Bone marrow (tissue), 2 donors: ENCODE results near the gene TAF4.

Source experiments
- DNase-seq, 2 donors: peaks; one replicate each; lab custom pipeline; 2025; lab: John Stamatoyannopoulos, UW

Gene TAF4

DNA sequence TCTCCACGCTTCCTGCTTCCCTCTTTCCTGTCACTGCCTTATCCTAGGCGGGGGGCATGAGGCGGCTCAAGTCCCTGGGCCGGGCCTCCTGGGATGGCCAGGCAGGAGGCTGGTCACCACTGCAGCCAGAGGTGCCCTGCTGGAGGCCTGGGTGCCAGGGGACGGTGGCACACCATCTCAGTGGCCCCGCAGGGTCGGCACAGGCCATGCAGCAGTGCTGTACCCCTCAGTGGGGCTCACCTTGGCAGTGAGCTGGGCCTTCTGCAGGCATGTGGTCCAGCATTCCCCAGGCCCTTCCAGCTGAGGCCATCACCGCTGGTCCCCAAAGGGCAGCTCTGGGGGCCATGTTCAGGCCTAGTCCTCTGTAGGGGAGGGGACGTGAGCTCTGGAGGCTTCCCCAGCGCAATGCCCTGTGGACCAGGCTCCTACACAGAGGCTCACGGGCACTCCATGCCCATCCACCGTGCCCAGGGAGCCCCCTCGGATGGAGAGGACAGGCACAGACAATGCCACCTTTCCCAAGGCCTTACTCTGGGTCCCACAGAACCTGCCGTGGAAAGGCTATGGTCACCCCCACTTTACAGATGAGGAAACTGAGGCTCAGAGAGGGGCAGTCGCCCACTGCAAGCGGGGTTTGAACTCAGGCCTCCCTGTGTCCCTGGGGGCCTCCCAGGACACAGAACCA lies 123.8 kb downstream of the TAF4 start:
- DNase-seq: no peak

DNA sequence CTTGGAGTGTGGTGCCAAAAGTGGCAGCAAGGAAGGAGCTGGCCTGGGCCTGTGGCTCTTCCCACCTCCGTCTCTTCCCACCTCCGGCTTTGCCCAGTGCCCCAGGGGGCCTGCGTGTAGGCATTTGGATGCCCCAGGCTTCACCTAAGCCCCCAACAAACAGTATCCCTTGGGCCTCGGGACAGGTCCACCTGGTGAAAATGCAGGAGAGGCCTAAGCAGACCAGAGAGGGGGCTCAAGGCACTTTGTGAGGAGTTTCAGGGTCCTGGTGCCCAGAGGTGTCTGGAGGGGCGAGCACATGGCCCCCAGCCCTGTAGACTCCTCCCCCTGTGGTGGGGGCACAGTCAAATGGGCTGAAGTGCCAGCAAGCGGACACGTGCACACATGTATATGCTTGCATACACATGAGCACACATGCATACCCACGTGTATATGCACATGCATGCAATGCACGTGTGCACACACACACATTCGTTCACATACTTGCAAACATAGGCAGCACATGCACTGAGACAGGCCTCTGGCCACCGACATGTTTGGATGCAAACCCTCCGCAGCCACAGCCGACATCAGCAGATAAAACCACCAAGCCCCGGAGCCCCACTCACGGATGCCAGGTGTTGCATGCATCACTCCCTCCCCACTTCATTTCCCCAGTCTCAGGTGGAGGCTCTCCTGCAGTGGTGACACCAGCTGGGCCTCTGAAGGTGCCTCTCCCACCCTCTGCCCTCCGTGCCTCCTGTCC lies 124.5 kb downstream of the TAF4 start:
- DNase-seq: no peak

DNA sequence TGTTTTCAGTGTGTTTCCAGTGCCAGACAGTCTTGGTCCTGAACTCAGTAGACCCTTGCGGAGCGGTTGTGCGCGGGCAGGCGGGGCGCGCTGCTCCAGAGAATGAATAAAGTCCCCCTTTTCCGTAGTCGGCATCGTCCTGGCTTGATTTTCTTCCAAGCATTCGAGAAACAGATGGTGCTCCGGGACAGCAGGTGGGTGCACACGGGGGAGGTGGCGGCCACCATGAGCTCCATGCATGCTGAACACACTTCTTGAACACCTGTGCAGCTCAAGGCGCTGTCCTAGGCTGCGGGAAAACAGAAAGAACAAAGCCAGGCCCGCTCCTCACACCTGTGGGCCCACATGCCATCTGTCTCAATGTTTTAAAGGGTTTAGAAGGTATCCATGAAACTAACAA lies 125.2 kb downstream of the TAF4 start:
- DNase-seq: no peak

DNA sequence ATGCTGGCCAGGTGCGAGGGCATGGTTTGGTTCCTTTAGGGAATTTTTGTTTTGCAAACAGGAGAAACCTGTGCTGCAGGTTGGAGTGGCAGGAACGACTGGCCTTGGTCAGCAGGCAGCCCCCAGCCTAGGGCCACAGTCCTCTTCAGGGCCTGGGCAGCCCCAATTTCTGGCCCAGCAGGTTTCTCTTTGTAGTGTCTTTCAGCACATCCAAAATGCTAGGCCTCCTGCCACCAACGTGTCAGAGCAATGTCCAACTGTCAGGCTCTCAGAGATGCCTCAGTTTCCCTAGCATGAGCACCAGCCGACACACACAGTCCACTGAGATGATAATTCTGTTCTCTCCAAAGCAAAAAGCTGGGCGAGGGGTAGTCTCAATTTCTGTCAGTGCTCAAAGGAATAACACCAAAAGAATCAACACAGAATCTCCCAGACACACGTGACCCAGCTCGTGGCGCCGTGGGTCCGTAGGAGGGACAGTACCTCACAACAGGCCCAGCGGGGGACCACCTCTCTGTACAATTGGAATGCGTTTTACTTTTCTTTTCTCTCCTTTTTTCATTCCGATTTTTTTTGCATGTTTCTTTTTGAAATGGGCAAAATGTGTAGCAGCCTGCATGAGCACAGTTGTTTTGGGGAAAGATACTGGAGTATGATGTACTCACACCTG lies 125.9 kb downstream of the TAF4 start:
- DNase-seq: no peak

DNA sequence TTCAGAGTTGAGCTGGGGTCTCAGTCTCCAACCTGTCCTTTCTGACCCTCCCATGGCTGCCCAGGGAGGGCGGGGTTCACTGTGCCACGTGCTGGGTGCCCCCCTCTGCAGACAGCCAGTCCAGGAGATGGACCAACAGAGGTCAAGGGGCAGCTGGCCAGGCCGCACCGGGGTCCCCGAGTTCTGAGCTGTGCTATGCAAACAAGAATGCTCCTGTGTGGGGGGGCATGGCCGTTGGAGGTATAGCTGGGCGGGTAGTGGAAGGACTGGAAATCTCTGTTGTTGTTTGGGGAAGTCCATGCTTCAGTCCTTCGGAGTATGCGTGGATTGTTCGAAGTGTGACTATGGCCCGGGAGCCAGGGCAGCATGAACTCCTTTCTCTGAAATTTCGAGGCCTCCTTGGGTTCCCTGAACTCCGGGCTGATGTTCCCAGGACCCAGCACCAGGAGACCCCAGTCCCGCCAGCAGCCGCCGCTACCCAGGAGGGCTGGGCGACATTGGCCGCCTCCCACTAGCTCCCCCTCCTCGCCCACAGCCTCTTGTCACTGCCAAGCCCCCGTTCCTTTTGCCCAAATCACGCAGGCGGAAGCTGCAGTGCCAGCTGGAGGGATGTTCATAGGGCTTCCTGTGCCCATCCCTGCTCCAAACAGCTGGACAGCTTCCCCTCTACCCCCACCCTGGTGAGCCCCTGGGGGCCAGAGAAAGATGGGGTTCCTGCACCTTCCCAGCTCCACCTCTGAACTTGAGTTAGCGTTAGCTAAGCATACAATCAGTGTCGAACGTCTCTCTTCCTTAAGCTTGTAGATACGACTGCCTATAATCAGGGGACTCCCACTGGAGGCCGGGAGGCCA lies 126.6 kb downstream of the TAF4 start:
- DNase-seq: no peak

DNA sequence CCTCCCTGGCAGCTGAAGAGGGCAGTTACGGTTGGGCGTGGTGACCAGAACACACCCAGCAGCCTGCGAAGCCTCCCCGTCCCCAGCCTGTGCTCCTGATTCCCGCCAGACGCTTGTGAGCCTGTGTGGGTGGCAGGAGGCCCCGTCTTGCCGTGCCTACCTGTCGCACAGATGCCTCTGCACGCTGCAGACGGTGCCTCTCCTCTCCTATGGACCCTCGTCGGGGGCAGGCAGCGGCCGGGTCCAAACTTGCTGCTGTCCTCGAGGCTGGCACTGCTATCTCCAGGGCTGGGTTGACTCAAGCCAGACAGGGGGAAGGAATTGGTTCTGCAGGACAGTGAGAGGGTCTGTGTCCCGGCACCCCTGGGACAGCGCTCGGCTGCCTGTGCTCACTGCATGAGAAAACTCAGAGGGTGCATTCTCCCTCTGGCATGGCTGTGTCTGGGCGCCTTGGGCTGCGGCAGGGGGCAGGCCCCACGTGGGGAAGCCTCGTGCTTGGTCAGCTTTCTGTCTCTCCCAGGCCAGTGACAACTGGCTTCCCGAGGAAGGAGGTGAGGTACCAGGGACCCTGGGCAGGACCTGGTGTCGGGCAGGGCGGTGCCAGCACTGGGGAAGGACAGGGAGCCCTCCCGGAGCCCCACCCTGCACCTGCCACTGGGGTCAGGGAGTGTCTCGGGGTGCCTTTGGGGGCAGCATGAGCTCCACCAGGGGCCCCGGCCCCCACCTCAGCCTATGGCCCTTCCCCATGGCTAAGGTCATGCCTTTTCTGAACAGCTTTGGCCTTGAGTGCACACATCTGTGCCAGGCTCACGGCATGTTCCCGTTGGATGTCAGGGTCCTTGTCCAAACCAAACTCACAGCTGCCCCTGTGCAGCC lies 127.5 kb downstream of the TAF4 start:
- DNase-seq: no peak

DNA sequence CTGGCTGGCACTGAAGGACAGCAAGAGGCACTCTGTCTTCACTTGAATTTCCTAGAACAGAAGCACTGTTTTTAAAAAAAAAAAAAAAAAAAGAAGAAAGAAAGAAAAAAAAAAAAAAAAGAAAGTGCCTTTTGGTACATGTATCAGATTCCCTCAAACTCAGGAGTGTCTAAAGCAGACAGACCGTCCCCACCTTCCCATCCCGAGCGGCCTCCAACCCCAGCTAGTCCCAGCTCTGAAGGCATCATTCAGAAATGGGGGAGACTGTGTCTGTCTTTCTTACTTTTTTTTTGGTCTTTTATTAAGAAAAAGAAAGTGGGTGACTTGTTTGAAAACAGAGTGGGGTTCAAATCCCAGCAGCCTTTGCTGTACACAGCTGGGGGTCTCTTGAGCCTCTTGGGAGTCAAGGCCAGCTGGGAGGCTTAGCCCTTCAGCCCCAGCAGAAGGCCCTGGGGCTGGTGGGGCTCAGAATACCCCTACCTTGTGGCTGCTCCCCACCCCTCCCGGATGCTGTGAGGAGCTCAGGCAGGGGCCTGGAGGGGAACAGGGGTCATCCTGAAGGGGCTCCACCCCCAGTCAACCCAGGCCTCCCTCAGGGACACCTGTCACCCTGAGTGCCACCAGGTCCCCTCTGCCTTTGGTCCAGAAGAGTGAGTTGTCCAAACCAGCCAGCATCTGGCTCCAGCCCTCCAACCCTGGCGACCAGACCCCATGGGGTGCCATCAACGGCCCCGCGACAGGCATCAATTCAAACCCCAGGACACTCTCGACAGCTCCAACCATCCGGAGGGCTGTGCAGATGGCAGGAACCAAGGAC lies 128.3 kb downstream of the TAF4 start:
- DNase-seq: no peak

DNA sequence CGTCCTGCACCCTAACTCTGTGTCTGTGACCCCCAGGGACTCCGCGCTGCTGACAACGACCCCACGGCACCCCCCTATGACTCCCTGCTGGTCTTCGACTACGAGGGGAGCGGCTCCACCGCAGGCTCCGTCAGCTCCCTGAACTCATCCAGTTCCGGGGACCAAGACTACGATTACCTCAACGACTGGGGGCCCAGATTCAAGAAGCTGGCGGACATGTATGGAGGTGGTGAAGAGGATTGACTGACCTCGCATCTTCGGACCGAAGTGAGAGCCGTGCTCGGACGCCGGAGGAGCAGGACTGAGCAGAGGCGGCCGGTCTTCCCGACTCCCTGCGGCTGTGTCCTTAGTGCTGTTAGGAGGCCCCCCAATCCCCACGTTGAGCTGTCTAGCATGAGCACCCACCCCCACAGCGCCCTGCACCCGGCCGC lies 129.0 kb downstream of the TAF4 start:
- DNase-seq: no peak

DNA sequence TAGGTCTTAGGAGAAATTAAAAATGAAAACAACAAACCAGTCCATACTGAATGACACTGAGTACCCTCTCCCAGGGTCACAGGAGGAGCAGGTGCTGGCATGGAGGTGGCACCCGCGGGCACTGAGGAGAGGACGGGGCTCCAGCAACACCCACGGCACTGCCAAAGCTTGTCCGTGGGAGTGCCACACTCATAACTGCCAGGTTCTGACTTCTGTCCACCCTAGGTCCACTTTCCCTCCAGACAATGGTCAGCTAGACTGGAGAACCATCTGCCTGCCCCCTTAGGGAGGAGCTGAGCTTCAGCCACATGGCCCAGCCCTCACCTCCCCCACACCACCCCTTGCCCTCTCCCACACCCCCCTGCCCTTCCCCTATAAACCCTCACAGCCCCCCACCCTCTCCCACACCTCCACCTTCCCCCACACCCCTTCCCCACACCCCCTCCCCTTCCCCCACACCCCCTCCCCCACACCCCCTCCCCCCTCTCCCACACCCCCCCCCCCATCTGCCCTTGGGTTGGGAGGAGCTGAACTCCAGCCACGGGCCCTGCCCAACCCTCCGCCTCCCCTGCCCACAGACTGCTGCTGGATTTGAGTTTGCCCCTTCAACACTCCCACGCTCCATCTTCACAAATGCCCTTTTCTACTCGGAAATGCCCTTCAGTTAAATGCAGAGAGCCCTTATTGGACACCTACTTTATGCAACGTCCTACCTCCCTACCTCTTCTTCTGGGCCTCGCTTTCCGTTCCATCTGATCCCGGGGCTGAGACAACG lies 129.6 kb downstream of the TAF4 start:
- no peak for DNase-seq

DNA sequence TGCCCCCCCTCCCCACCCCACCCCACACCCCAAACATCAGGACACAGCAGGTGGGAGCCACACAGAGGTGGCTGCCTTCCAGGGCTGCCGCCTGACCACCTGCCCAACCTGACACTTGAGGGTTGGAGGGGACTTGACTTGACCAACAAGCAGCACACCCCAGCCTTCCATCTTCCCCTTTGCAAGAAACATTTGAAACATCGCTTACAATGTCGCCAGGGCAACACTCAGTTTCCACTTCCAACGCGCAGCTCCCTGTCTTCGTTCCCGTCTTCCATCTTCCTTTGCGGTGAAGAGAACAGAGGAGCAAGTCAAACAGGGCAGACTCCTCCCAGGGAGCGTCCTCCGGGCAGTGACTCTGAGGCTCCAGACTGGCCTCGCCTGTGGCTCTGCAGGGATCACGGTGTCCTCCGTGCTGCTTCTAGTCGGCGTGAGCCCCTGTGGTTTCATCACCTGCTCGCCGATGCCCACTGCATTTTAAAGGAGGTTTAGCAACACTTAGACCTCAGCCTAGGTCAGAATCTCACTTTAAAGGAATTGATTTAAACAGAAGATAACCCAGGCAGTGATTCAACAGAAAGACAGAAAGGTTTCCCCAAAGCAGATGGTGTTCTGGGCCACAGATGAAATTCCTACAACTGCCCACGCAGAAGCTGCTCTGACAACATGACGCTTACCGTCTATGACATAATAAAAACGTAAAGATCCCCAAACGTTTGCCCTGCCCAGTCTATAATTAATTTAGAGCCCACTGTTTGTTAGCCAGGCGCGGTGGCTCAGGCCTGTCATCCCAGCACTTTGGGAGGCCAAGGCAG lies 130.8 kb downstream of the TAF4 start:
- DNase-seq: no peak

DNA sequence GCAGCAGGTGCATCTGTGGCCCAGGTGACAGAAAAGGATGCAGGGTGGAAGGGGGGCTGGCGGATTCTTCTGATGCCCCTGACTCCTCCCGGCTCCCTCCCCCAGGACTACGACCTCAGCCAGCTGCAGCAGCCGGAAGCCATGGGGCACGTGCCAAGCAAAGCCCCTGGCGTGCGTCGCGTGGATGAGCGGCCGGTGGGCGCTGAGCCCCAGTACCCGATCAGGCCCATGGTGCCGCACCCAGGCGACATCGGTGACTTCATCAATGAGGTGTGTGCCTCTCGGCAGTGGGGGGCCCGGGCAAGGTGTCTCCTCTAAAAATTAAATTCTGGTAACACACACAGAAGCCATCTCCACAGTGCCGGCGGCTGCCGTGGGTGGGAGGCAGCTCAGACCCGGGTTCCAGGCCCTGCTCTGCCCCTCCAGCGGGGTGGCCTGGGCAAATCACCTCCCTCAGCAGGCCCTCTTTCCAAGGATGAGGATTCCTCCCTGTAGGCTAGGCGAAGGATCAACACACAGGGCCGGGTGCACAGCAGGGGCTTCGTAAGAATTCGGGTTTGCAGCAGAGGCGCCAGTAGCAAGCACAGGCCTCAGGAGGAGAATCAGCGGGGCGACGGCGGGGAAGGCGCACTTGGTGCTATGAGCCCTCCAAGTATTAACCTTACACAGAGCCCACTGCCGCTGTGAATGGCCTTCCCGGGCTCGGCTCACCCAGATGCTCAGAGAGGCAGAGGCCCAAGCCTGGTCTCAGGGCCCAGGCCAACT lies 131.5 kb downstream of the TAF4 start:
- no peak for DNase-seq

DNA sequence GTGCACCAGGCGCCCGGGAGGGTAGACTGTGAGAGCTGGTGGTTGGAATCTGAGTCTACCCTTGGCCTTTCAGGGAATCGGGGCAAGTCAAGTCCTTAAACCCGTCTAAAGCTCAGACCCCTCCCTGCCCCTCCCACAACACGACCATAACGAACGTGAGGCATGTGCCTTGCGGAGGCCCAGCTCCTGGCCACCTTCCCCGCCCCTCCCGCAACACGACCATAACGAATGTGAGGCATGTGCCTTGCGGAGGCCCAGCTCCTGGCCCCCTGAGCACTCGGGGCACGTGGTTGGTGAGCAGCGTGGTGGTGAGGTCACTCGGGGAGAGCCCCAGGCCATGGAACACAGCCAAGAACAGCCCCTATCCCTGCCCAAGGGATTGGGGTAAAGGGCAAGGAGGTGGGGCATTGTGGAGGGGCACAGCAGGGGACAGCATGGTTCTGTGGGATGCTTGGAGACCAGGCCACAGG lies 132.2 kb downstream of the TAF4 start:
- DNase-seq: no peak

DNA sequence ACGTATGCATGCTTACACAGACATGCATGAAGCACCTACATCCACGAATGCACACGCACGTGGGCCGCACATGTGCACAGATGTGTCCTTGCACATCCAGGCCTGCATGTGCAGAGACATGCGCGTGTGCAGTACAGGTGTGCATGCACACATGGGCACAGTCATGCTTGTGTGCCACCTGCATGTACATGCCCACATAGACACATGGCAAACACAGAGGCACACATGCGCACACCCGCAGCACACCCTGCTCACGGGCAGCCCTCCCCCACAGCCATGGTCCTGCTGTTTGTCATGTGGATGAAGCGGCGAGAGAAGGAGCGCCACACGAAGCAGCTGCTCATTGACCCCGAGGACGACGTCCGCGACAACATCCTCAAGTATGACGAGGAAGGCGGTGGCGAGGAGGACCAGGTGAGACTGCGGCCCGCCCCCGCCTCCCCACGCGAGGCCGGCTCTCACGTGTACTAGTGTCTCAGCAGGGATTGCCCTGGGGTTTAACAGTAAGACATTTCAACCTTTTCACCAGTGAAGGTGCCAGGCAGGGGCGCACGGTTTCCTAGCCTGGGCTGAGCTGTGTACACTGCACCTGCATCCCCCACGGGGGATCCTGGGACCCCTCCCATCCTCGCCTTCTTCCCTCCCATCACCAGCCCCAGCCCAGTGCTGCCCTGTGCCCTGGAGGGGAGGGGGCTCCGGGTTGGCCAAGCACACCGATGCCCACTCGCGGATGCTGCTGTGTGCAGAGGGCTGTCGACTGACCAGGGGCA lies 132.8 kb downstream of the TAF4 start:
- DNase-seq: no peak

DNA sequence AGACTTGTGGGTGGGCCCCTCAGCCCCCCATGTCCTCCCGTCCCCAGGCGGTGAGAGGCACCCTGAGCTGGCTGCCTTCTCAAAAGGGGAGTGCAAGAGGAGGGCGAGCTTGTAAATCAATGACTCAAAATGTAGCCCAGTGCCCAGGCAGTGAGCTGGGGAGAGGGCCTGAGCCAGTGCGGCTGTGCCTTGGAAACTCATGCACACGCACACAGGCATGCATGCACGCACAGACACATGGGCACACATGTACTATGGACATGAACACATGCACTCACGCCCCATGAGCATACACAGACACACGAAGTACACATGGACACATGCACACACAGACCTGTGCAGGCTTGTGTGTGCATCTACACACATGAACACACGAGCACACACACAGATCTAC lies 133.5 kb downstream of the TAF4 start:
- DNase-seq: no peak

DNA sequence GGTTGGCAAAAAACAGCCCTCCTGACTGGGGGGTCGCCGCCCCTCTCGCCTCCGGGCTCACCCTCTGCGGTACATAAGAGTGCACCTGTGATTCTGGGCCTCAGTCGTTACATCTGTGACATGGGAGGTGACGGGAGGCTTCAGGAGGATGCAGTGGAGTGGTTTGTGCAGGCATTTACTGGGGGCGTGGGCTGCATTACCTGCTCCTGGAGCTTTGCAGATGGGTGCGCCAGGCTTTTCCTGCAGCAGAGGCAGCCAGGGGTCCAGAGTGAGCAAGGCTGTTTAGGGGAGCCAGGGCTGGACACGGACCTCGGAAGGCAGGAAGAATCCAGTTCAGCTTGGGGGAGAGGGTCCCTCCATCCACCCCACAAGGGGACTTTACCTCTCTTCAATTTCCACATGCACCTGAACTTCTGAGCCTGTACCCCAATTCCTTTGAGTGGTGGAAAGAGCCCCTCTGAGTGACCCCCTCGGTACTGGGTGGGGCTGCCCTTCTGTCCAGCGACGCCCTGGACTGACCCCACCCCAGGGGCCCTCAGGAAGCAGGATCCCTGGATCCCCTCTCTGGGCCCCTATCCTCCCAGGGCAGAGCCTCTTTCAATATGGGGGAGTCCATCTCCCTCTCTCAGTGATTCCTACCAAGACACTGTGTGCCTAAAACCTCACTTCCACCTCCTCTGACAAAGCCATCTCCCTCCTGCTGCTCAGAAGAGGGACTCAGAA lies 134.0 kb downstream of the TAF4 start:
- DNase-seq: no peak

DNA sequence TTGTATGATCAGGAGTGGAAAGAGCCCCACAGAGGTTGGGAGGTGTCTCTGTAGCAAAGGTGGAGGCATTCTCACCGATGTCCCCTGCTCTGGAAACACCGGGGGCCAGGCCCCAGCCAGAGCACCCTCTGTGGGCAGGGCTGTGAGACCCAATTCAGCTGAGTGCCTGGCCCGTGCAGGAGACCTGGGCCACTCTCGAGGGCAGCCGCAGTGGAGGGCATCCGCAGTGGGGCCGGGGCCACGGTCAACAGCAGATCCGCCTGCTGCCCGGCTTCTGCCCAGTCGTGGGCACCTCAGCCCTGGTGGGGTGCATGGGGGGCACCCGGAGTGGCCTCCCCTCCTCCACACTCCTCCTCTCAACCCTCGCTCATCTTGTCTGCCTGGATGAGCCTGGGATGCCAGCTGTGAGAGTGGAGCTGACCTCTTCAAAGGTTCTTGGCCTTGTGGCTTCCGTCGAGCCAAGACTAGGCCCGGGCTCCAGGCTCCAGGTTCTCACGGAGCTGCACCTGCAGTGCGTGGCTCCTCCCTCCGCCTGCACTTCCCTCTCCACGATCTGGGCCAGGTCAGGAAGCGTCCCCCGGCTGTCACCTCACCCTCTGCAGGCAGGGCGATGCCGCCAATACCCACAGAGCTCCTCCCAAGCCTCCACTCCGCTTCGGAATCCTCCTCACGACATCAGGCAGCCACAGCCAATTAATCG lies 134.8 kb downstream of the TAF4 start:
- DNase-seq: no peak
